Measurements from ENCODE around the gene ASCC1.

GRCh38 chr10:72092171-72092924 is 123.7 kb downstream of the ASCC1 start:
- TF ChIP-seq CTCF (conservative IDR thresholded peaks at IDR 0.05; ENCODE audit: low read depth, low read length) (no peak), POLR2A (IDR thresholded peaks at IDR 0.05; ENCODE audit: low read depth, low read length) (no peak), RFX5 (IDR thresholded peaks at IDR 0.05; ENCODE audit: low read depth, low read length) (no peak), CEBPB (IDR thresholded peaks at IDR 0.05; ENCODE audit: low read depth, low read length) (no peak), MAFK (IDR thresholded peaks at IDR 0.05; ENCODE audit: low read depth, low read length) (no peak), SMC3 (IDR thresholded peaks at IDR 0.05; ENCODE audit: low read depth, low read length) (no peak), MAZ (IDR thresholded peaks at IDR 0.05; ENCODE audit: borderline replicate concordance, low read depth, low read length) (no peak), USF2 (IDR thresholded peaks at IDR 0.05; ENCODE audit: low read depth, low read length) (no peak)

Measured in IMR-90 (cell line).